ENCODE measurements around the gene ST14. TPM values are rescaled to one million over a fixed set of nuclear protein-coding genes. Genes with fewer than 3 reads are reported as not detected.

The ST14 gene
- total and polyA plus RNA-seq, 2 donors (not counting 1 experiment from before 2014, with no cell fraction given), result under 0.01 TPM; not detected in 1

GRCh38 chr11:130112071-130112830 is 47.3 kb upstream of the ST14 start:
- no peaks in the 10 kb centered on the region for H3K9me3 ChIP-seq (ENCODE audit: control insufficient read depth, insufficient read depth, low read depth, low read length)
- peaks cover 4% of the 10 kb centered on the region for H3K36me3 ChIP-seq (ENCODE audit: control insufficient read depth, insufficient read depth, low read length)
- no peak overlapping the region for H3K9ac ChIP-seq (ENCODE audit: insufficient read depth, low read length)
- no peak overlapping the region for H3K27ac ChIP-seq (ENCODE audit: insufficient read depth, low read length)
- H2AFZ ChIP-seq (ENCODE audit: low read length), result no peak overlapping the region
- no peak overlapping the region for H3K4me3 ChIP-seq (replicated peaks in 1 of 4; ENCODE audit: control extremely low read depth in 1 of 4, insufficient read depth in 1 of 4, low read depth in 3 of 4, low read length in 4 of 4)
- no peak overlapping the region for H3K4me2 ChIP-seq (ENCODE audit: extremely low read depth, insufficient read depth, low read length)
- H3K79me2 ChIP-seq (ENCODE audit: control insufficient read depth, insufficient read depth, low read length), result peaks cover 3% of the 10 kb centered on the region
- peak in 1 of 2 donors; percentile 61 for DNase-seq (ENCODE audit: low read depth in 2 of 2)
- TF ChIP-seq EZH2 (IDR thresholded peaks at IDR 0.05; ENCODE audit: low read length, missing control alignments), result no peak
- TF ChIP-seq, protein P1, sequence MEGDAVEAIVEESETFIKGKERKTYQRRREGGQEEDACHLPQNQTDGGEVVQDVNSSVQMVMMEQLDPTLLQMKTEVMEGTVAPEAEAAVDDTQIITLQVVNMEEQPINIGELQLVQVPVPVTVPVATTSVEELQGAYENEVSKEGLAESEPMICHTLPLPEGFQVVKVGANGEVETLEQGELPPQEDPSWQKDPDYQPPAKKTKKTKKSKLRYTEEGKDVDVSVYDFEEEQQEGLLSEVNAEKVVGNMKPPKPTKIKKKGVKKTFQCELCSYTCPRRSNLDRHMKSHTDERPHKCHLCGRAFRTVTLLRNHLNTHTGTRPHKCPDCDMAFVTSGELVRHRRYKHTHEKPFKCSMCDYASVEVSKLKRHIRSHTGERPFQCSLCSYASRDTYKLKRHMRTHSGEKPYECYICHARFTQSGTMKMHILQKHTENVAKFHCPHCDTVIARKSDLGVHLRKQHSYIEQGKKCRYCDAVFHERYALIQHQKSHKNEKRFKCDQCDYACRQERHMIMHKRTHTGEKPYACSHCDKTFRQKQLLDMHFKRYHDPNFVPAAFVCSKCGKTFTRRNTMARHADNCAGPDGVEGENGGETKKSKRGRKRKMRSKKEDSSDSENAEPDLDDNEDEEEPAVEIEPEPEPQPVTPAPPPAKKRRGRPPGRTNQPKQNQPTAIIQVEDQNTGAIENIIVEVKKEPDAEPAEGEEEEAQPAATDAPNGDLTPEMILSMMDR (conservative IDR thresholded peaks at IDR 0.05 in 1 of 2, IDR thresholded peaks at IDR 0.05 in 1 of 2; ENCODE audit: low read depth in 1 of 2, low read length in 2 of 2), result no peak
- H4K20me1 ChIP-seq (ENCODE audit: control insufficient read depth, extremely low read depth, insufficient read depth, low read length), result peaks cover 3% of the 10 kb centered on the region
- no peaks in the 10 kb centered on the region for H3K27me3 ChIP-seq (ENCODE audit: control insufficient read depth, insufficient read depth, low read length)
- H3K4me1 ChIP-seq (ENCODE audit: control insufficient read depth, extremely low read depth, insufficient read depth, low read length), result no peaks in the 10 kb centered on the region

- no peaks in the 10 kb centered on the region for H3K4me1 ChIP-seq (ENCODE audit: control insufficient read depth, extremely low read depth, insufficient read depth, low read length)
- TF ChIP-seq, protein P1 (conservative IDR thresholded peaks at IDR 0.05 in 1 of 2, IDR thresholded peaks at IDR 0.05 in 1 of 2; ENCODE audit: low read depth in 1 of 2, low read length in 2 of 2), result no peak
- no peak for TF ChIP-seq EZH2 (IDR thresholded peaks at IDR 0.05; ENCODE audit: low read length, missing control alignments)
- no peaks in the 10 kb centered on the region for H3K9me3 ChIP-seq (ENCODE audit: control insufficient read depth, insufficient read depth, low read depth, low read length)
- H3K27me3 ChIP-seq (ENCODE audit: control insufficient read depth, insufficient read depth, low read length), result no peaks in the 10 kb centered on the region
- H2AFZ ChIP-seq (ENCODE audit: low read length), result no peak overlapping the region
- H3K4me2 ChIP-seq (ENCODE audit: extremely low read depth, insufficient read depth, low read length), result no peak overlapping the region
- no peak overlapping the region for H3K9ac ChIP-seq (ENCODE audit: insufficient read depth, low read length)
- peaks cover 2% of the 10 kb centered on the region for H4K20me1 ChIP-seq (ENCODE audit: control insufficient read depth, extremely low read depth, insufficient read depth, low read length)
- H3K36me3 ChIP-seq (ENCODE audit: control insufficient read depth, insufficient read depth, low read length), result peaks cover 4% of the 10 kb centered on the region
- no peak overlapping the region for H3K4me3 ChIP-seq (replicated peaks in 1 of 4; ENCODE audit: control extremely low read depth in 1 of 4, insufficient read depth in 1 of 4, low read depth in 3 of 4, low read length in 4 of 4)
- H3K79me2 ChIP-seq (ENCODE audit: control insufficient read depth, insufficient read depth, low read length), result peaks cover 8% of the 10 kb centered on the region
- DNase-seq (ENCODE audit: low read depth in 2 of 2), result no peak
- no peak overlapping the region for H3K27ac ChIP-seq (ENCODE audit: insufficient read depth, low read length)
Observed at GRCh38 chr11:130114281-130114680, 45.3 kb upstream of the ST14 start.

DNA sequence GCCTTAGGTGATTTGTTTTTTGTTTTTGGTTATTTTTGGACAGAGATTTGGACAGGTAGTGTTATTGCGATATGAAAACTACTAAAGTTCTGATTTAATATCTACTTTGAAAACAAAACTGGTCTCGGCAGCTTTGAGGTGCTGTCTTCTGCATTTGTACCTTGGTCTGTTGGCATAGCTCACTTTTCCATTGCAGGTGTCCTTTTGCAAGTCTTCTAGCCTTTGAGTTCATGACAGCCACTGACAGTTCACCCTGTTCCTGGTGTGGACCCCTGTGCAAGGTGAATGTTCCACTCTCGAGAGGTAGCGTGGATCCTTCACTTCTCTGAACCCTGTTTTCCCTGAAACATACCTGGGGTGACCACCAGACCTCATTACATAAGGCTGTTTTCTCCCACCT is 44.9 kb upstream of the ST14 start:
- no peaks in the 10 kb centered on the region for H3K4me1 ChIP-seq (ENCODE audit: control insufficient read depth, extremely low read depth, insufficient read depth, low read length)
- H3K79me2 ChIP-seq (ENCODE audit: control insufficient read depth, insufficient read depth, low read length), result peaks cover 8% of the 10 kb centered on the region
- no peak for TF ChIP-seq EZH2 (IDR thresholded peaks at IDR 0.05; ENCODE audit: low read length, missing control alignments)
- TF ChIP-seq, protein P1 (conservative IDR thresholded peaks at IDR 0.05 in 1 of 2, IDR thresholded peaks at IDR 0.05 in 1 of 2; ENCODE audit: low read depth in 1 of 2, low read length in 2 of 2), result no peak
- DNase-seq (ENCODE audit: low read depth in 2 of 2), result no peak
- no peak overlapping the region for H3K4me2 ChIP-seq (ENCODE audit: extremely low read depth, insufficient read depth, low read length)
- no peaks in the 10 kb centered on the region for H4K20me1 ChIP-seq (ENCODE audit: control insufficient read depth, extremely low read depth, insufficient read depth, low read length)
- no peak overlapping the region for H3K9ac ChIP-seq (ENCODE audit: insufficient read depth, low read length)
- H3K27ac ChIP-seq (ENCODE audit: insufficient read depth, low read length), result no peak overlapping the region
- H2AFZ ChIP-seq (ENCODE audit: low read length), result no peak overlapping the region
- peaks cover 4% of the 10 kb centered on the region for H3K36me3 ChIP-seq (ENCODE audit: control insufficient read depth, insufficient read depth, low read length)
- no peaks in the 10 kb centered on the region for H3K9me3 ChIP-seq (ENCODE audit: control insufficient read depth, insufficient read depth, low read depth, low read length)
- H3K27me3 ChIP-seq (ENCODE audit: control insufficient read depth, insufficient read depth, low read length), result no peaks in the 10 kb centered on the region
- no peak overlapping the region for H3K4me3 ChIP-seq (replicated peaks in 1 of 4; ENCODE audit: control extremely low read depth in 1 of 4, insufficient read depth in 1 of 4, low read depth in 3 of 4, low read length in 4 of 4)

All from fibroblast of lung (primary cell).